Astrocyte (in vitro differentiated cells and primary cell): ENCODE results near the gene PHACTR4.
"Not testable (repeated sequence)": the region's sequence is repeated elsewhere in the genome, so short reads cannot be mapped to it uniquely, and the experiment has no call there.

Experiments used
- CTCF ChIP-seq: IDR thresholded peaks from 2 replicates; pipeline ENCODE4 v1.5.1; 2011; ENCODE audit warnings: low read depth, mild to moderate bottlenecking, inconsistent platforms, low read length, moderate library complexity; ENCODE audit not compliant: insufficient read depth
- EZH2 ChIP-seq: IDR thresholded peaks from 2 replicates; pipeline ENCODE4 v1.6.1; 2012; ENCODE audit warnings: mild to moderate bottlenecking, low read length, inconsistent platforms; ENCODE audit not compliant: insufficient read depth

DNA sequence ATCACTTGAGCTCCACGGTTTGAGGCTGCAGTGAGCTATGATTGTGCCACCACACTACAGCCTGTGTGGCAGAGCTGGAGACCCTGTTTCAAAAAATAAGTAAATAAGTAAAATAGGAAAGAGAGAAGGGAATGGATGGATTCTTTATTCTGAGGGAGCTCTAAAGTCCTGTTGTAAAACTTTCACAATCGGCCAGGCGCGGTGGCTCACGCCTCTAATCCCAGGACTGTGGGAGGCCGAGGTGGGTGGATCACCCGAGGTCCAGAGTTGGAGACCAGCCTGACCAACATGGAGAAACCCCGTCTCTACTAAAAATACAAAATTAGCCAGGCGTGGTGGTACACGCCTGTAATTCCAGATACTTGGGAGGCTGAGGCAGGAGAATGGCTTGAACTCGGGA lies 6.1 kb downstream of the PHACTR4 start:
- not testable (repeated sequence) for TF ChIP-seq EZH2, CTCF
